ENCODE measurements around the gene RAPGEF4.

The RAPGEF4 gene

DNA sequence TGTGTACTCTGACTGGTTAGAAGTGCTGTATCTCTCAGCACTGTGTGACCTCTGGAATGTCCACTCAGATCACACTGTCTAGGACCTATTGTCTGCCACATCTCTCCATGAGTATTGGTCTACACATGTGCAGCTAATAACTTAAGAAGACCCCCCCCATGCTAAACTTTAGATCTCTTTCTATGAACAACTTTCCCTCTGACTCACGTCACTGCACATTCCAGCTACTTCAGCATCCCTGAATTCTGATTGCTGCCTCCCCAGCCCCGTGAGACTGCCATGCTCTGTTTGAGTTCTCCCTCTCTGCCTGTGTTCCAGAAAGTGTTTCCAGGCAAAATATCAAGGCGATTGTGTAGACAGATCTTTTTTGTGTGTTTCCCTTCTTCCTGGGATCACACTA, 41.8 kb downstream of the RAPGEF4 start:
- Histone ChIP-seq H3K27me3 (peaks cover 5% of the 10 kb centered on the region), H3K4me3 (ENCODE audit: low read depth in 1 of 2, low read length in 1 of 2) (no peak overlapping the region), H3K9me3 (no peaks in the 10 kb centered on the region), H3K27ac (no peak overlapping the region), H3K36me3 (no peaks in the 10 kb centered on the region), H3K4me1 (ENCODE audit: control insufficient read depth in 1 of 2, insufficient read depth in 1 of 2, low read depth in 1 of 2, low read length in 1 of 2) (no peaks in the 10 kb centered on the region)
- TF ChIP-seq, protein P1, sequence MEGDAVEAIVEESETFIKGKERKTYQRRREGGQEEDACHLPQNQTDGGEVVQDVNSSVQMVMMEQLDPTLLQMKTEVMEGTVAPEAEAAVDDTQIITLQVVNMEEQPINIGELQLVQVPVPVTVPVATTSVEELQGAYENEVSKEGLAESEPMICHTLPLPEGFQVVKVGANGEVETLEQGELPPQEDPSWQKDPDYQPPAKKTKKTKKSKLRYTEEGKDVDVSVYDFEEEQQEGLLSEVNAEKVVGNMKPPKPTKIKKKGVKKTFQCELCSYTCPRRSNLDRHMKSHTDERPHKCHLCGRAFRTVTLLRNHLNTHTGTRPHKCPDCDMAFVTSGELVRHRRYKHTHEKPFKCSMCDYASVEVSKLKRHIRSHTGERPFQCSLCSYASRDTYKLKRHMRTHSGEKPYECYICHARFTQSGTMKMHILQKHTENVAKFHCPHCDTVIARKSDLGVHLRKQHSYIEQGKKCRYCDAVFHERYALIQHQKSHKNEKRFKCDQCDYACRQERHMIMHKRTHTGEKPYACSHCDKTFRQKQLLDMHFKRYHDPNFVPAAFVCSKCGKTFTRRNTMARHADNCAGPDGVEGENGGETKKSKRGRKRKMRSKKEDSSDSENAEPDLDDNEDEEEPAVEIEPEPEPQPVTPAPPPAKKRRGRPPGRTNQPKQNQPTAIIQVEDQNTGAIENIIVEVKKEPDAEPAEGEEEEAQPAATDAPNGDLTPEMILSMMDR (IDR thresholded peaks at IDR 0.05): no peak

DNA sequence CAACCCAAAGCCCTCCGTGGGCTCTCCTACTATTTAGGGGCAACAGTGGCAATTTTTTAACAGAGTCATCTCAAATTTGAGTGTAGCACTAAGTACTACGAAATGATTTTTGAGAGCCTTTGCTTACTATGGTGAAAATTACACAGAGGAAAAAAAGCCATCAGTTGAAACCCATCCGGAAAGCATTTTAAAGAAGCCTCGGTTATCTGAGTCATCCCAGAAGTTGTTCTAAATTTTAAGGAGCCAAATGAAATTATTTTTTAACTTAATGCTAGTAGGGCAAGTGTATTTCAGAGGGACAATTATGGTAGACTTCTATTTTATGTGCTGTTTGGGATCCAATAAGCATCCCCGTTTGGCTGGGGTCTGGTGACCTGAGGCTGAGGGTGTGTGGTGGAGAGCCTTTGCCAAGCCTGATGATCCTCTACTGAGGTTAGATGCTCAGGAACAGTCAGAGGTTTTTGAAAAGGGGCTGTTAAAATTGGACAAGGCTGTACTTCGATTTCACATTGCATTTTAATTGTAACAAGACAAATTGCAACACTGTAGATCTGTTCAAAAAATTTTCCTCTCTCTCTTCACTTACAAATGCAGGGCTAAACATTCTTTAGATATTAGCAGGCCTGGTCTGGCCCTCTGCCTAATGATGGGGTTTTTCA, 47.0 kb downstream of the RAPGEF4 start:
- Histone ChIP-seq H3K36me3 (no peaks in the 10 kb centered on the region), H3K4me3 (ENCODE audit: low read depth in 1 of 2, low read length in 1 of 2) (no peak overlapping the region), H3K27ac (no peak overlapping the region), H3K9me3 (no peaks in the 10 kb centered on the region), H3K4me1 (ENCODE audit: control insufficient read depth in 1 of 2, insufficient read depth in 1 of 2, low read depth in 1 of 2, low read length in 1 of 2) (no peaks in the 10 kb centered on the region), H3K27me3 (peaks cover 18% of the 10 kb centered on the region)
- TF ChIP-seq, protein P1 (IDR thresholded peaks at IDR 0.05): no peak

DNA sequence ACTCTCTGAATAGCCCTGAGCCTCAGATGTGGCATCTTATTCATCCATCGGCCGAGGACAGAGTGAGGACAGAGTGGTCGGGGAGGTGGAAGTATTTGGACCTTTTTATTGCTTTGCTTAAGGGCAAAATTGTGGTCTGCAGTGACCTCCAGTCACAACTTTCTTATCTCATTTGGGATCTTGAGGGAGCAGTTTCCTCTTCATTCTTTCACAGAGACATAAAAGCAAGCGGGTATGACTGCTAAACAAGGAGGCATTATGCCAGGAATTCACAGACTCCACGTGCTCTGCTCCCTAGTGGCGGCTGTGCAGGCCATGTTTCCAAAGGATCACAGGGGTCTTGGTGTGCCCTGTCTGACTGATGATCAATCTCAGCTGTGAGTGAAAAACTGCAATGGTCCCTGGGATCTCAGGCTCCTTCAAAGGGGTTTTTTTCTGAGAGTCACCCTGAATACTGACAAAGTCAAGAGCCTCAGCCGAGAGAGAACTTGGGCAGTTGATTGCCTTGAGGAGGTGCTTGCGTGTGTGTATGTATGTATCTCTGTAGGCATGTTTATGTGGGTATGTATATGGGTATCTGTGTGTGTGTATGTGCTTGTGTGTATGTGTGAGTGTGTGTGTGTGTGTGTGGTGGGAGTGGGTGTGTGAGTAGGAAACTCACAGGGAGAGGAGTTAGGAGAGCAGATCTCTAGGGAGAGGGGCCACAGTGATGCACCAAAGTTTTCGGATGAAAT, 47.7 kb downstream of the RAPGEF4 start:
- no peaks in the 10 kb centered on the region for H3K36me3 ChIP-seq
- H3K27ac ChIP-seq: no peak overlapping the region
- no peaks in the 10 kb centered on the region for H3K9me3 ChIP-seq
- H3K4me1 ChIP-seq (ENCODE audit: control insufficient read depth in 1 of 2, insufficient read depth in 1 of 2, low read depth in 1 of 2, low read length in 1 of 2): no peaks in the 10 kb centered on the region
- H3K4me3 ChIP-seq (ENCODE audit: low read depth in 1 of 2, low read length in 1 of 2): no peak overlapping the region
- peaks cover 18% of the 10 kb centered on the region for H3K27me3 ChIP-seq
- TF ChIP-seq, protein P1 (IDR thresholded peaks at IDR 0.05): no peak

DNA sequence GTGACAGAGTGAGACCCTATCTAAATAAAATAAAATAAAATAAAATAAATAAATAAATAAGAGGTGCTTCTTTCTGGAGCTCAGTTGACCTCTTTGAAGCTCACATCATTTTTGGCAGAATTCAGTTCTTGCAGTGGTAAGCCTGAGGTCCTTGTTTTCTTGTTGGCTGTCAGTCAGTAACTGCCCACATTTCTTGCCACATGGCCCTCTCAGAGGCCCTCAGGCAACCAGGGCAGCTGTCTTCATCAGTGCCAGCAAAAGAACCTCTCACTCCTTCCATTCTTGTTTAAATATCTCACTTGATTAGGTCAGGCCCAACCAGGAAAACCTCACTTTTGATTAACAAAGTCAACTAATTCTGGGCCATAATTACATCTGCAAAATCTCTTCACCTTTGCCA, 53.2 kb downstream of the RAPGEF4 start:
- no peaks in the 10 kb centered on the region for H3K4me1 ChIP-seq (ENCODE audit: control insufficient read depth in 1 of 2, insufficient read depth in 1 of 2, low read depth in 1 of 2, low read length in 1 of 2)
- H3K9me3 ChIP-seq: no peaks in the 10 kb centered on the region
- H3K36me3 ChIP-seq: no peaks in the 10 kb centered on the region
- no peak overlapping the region for H3K4me3 ChIP-seq (ENCODE audit: low read depth in 1 of 2, low read length in 1 of 2)
- H3K27me3 ChIP-seq: no peaks in the 10 kb centered on the region
- TF ChIP-seq, protein P1 (IDR thresholded peaks at IDR 0.05): no peak
- no peak overlapping the region for H3K27ac ChIP-seq

DNA sequence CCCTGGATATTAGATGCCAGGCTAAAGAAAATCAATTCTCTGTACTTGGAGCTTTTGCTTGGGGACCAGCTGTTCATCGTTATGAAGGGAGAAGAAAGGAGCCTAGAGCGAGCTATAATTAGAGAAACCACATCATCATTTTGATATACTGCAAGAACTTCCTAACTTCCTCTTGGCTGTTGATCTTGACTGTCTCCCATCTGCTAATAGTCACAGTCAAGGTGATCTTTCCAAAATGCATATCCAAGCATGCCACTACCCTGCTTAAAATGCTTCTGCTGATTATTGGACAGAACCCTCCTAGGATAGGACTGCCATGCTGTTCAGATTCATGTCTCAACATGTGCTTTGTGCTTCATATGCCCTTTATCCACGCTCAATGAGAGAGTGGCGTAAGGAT, 54.8 kb downstream of the RAPGEF4 start:
- H3K27me3 ChIP-seq: no peaks in the 10 kb centered on the region
- no peak overlapping the region for H3K4me3 ChIP-seq (ENCODE audit: low read depth in 1 of 2, low read length in 1 of 2)
- H3K27ac ChIP-seq: no peak overlapping the region
- no peaks in the 10 kb centered on the region for H3K4me1 ChIP-seq (ENCODE audit: control insufficient read depth in 1 of 2, insufficient read depth in 1 of 2, low read depth in 1 of 2, low read length in 1 of 2)
- TF ChIP-seq, protein P1 (IDR thresholded peaks at IDR 0.05): no peak
- H3K9me3 ChIP-seq: no peaks in the 10 kb centered on the region
- no peaks in the 10 kb centered on the region for H3K36me3 ChIP-seq
